ENCODE data around the gene ODF2.

DNA sequence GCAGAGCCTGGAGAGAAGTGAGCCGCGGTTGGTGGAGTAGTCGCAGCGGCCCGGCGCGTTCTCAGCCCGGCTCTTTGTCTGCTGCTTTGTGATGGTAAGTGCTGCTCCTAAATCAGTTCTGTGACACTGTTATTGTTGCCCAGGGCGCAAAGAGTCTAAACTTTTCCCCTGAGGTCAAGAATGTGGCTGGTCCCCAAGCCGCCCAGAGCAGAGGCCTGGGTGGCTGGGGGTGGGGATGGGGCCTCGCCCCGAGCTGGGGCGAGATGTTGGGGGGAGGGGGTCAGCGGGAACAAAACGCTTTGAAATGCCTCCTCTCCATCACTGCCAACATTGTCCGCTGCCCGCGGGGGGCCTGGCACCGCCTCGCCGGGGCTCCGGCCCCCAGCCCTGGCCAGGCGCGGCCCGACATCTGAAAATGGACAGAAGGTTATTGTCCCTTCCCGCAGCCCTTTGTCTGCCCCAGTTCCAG, 46.8 kb upstream of the ODF2 start:
- TF ChIP-seq ZSCAN31 (CRISPR knock-in tag; IDR thresholded peaks at IDR 0.05; ENCODE audit: low read depth) (no peak), POLR2A (IDR thresholded peaks at IDR 0.05; ENCODE audit: insufficient read depth in 1 of 2, low read depth in 2 of 2, low read length in 2 of 2) (no peak), EZH2 (conservative IDR thresholded peaks at IDR 0.05; ENCODE audit: low read depth, low read length) (no peak), FLYWCH1 (CRISPR knock-in tag; IDR thresholded peaks at IDR 0.05) (no peak), TAF1 (CRISPR knock-in tag; IDR thresholded peaks at IDR 0.05) (no peak)

Data from HepG2 (cell line).